ENCODE results near the gene DST.
A peak's percentile ranks its signal among the peaks of the same experiment; 100 is the strongest.

Gene DST

DNA sequence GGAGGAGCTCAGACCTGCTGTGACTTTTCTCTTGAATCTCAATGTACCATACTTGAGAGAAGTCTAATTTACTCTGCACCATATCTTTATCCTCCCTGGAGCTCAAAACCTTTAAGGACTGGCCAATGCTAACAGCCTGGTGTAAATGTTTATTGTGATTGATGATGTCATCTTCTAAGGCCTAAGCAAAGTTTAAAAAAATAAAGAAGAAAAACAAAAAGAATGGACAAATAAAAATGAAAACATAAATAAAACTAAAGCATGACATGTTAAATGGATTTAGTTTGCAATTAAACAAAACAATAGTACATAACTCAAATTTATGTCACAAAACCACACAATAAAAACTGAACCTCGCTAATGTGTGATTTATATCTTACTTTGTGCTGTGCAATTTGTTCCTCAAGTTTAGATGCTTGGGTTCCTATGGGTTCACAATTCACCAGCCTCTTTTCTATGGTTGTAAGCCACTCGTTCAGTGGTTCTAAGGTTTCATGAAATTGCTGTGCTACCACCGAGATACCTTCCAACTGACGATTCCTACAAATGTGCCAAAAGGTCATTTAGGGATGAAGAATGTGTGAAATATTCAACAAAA lies 113.0 kb downstream of the DST start:
- TF ChIP-seq, protein P1, sequence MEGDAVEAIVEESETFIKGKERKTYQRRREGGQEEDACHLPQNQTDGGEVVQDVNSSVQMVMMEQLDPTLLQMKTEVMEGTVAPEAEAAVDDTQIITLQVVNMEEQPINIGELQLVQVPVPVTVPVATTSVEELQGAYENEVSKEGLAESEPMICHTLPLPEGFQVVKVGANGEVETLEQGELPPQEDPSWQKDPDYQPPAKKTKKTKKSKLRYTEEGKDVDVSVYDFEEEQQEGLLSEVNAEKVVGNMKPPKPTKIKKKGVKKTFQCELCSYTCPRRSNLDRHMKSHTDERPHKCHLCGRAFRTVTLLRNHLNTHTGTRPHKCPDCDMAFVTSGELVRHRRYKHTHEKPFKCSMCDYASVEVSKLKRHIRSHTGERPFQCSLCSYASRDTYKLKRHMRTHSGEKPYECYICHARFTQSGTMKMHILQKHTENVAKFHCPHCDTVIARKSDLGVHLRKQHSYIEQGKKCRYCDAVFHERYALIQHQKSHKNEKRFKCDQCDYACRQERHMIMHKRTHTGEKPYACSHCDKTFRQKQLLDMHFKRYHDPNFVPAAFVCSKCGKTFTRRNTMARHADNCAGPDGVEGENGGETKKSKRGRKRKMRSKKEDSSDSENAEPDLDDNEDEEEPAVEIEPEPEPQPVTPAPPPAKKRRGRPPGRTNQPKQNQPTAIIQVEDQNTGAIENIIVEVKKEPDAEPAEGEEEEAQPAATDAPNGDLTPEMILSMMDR (conservative IDR thresholded peaks at IDR 0.05; ENCODE audit: low read length): no peak
- peak; percentile 64 for DNase-seq (ENCODE audit: low read depth)
- H3K4me3 ChIP-seq (ENCODE audit: low read length): no peak overlapping the region

DNA sequence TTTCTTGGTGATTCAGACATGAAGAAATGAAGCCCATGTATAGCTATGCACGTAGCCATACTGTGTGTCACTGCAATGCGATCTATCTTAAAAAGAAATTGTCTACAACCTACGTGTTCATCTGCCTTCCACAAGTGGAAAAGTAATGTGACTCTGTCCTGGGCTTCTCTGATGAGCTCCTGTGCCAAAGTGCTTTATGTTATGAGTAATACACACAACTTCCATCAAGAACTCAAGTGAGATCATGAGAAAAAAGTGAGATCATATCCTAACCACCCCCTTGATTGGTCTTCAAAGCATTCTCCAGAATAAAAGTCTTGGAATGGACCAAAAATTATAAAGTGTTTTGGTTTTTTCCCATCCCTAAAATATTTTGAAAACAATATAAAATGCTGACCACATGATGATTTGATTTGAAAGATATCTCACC lies 114.3 kb downstream of the DST start:
- H3K4me3 ChIP-seq (ENCODE audit: low read length): no peak overlapping the region
- peak; percentile 91 for DNase-seq (ENCODE audit: low read depth)
- TF ChIP-seq, protein P1 (conservative IDR thresholded peaks at IDR 0.05; ENCODE audit: low read length): no peak

DNA sequence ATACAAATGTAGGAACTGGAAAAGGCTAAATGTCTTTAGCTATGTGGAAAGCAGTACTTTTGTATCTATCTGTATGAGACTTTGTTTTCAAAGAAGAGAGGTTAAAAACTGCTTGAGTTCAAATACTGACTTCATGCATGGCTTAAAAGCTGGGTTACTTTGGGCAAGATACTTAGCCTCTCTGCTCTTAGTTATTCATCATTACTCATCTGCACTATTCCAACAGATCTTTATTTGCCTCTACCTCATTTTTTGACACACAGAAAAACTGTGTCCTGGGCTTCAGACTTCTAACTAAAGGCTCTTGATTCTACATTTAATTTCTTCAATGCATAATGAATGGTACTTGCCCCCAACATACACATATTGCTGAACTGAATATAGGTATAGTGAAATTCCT lies 114.8 kb downstream of the DST start:
- no peak overlapping the region for H3K4me3 ChIP-seq (ENCODE audit: low read length)
- DNase-seq (ENCODE audit: low read depth): no peak
- TF ChIP-seq, protein P1 (conservative IDR thresholded peaks at IDR 0.05; ENCODE audit: low read length): no peak

DNA sequence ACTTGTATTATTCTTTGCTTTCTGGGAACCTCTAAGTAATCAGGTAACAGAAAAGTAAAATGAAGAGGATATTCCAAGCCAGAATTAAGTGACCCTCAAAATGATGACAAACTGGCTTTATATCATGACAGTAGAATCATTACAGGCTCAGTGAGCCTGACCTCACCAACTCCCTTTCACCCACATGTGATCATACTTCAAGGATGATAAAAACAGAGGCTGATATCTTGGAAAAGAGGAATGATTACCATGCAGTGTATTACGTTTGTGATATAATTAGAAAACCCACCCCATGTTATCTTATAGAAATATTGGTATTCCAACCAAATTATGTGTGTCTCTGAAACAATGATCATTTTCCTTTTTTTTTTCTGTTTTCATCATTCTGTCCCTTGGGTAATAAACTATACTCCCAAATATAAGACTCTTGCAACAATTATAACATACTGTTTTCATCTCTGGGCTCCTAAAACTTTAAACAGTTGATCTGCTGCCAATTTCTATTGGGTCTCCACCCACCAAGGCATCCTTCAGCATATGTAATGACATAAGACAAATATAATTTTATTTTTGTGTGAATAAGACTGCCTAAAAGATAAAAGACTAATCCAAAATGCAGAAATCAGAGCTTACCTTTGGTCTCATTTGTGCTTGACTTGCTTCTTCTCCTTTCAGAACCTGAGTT lies 115.7 kb downstream of the DST start:
- DNase-seq (ENCODE audit: low read depth): no peak
- H3K4me3 ChIP-seq (ENCODE audit: low read length): no peak overlapping the region
- TF ChIP-seq, protein P1 (conservative IDR thresholded peaks at IDR 0.05; ENCODE audit: low read length): no peak

DNA sequence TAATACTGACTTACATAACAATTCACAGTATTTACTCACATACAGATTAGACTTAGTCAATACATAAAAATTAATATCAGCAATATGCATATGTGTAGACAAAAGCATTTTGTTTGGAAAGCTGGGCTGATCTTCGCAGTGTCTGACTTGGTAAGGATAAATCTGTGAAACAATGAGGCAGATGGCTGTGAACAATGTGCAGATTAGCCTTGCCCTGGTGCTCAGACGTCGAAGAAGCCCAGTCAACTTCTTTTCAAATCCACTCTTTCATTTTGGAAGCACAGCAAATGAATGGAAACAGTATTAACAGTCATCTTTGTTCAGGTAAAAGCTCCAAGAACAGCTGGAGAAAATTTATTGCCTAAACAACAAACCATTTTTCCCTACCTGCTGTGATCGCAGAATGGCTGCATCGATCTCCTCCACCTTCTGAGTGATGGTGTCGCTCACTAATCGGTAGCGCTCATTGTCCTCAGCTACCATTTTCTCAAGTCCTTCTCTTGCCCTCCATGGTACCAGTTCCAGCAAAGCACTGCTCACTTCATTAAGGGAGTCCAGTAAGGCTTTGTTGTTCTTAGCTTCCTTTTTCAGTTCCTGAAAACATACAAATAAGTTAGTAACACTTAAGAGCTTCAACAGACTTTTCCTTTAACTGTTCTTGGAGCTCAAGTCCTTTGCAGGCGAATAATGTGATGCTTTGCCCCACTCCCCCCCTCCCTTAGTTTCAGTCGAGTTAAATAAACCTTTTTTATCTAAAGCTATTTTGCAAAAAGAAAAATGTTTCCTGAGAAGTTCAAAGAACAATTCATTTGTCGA lies 116.5 kb downstream of the DST start:
- H3K4me3 ChIP-seq (ENCODE audit: low read length): no peak overlapping the region
- TF ChIP-seq, protein P1 (conservative IDR thresholded peaks at IDR 0.05; ENCODE audit: low read length): no peak
- no peak for DNase-seq (ENCODE audit: low read depth)

DNA sequence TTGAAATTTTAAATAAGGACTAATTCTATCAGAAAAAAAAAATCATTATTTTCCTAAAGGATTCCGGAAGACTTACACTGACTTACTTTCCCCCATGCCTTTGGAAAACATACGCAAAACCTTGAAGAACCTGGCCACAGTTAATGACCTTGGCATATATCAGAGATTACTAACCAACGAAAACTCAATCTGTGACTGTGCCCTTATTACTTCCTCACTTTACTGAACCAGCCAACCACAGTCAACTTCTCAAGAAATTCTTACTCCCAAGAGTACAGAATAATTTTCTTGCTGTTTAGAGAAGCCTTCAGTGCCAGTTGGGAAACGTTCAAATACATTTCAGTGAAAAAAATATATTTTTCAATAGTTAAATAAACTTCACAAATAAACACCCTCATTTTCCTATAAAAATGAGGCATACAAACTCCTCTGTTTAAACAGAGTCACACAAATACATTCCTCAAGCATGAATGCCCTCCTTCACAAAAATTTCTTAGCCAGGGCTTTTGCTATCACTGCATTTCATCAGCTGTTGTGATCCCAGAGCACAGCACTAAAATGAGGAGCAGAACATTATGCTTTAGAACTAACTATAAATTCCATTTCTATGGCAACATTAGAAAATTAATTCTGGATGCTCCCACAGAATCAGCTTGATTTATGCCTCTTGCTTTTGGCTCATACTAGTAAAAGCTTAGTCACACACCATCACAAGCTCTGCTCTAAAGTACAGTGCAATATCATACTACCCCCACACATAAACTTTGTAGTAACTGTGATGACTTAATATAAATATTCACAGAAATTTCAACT lies 117.6 kb downstream of the DST start:
- H3K4me3 ChIP-seq (ENCODE audit: low read length): no peak overlapping the region
- TF ChIP-seq, protein P1 (conservative IDR thresholded peaks at IDR 0.05; ENCODE audit: low read length): no peak
- DNase-seq (ENCODE audit: low read depth): peak; percentile 98
